Measurements from ENCODE around the gene LTBP2.

Gene LTBP2

DNA sequence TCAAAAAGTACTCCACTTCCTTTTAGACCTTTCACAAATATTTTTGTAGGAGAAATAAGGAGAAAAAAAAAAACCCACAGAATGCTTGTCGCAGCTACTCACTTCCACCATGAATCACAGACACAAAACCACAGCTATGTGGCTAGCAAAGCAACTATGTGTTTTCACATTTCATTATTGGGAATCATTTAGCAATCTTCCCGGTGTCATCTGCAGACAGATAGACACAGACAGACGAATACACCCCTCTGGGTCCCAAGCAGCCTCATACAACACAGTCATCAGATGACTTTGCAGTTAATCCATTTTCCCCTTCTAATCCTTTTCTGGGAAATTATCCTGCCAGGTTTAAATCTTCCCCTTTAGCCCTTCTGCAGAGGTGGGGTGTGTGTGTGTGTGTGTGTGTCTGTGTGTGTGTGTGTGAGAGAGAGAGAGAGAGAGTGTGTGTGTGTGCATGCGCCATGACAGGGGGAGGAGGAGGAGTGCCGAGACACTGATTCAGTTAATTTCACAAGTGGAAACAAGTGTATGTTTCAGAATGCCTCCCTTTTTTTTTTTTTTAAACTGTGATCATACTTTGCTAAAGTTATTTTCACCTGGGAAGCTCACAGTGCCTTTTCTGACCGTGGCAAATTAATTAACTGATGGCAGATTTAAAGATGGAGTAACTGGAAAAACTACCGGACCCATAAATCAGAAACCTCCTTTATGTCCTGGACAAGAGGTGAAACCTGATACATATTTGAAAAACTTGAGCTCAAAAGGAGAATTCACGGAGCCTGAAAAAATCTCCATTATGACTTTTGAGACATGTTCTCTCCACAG, 39.9 kb downstream of the LTBP2 start:
- DNase-seq (ENCODE audit: low read depth) = no peak

DNA sequence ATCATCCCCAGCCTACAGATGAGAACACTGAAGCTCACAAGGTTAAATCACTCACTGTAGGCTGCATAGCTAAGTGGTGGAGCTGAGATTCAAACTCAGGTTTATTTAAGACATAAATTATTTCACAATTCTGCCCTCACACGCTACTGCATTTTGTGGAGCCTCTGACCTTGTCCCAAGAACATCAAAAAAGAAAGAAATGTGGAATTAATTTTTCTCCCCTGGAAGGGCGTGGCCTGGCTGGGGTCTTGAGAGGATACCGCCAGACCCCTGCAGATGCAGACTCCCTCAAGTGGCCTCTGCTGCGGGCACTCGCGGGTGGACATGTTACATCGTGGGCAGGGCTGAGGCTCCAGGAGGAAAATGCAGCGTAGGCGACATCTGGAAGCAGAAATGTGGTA, 40.6 kb downstream of the LTBP2 start:
- DNase-seq (ENCODE audit: low read depth) = no peak

GRCh38 chr14:74570696-74571095, 41.3 kb downstream of the LTBP2 start:
- DNase-seq (ENCODE audit: low read depth) = no peak

DNA sequence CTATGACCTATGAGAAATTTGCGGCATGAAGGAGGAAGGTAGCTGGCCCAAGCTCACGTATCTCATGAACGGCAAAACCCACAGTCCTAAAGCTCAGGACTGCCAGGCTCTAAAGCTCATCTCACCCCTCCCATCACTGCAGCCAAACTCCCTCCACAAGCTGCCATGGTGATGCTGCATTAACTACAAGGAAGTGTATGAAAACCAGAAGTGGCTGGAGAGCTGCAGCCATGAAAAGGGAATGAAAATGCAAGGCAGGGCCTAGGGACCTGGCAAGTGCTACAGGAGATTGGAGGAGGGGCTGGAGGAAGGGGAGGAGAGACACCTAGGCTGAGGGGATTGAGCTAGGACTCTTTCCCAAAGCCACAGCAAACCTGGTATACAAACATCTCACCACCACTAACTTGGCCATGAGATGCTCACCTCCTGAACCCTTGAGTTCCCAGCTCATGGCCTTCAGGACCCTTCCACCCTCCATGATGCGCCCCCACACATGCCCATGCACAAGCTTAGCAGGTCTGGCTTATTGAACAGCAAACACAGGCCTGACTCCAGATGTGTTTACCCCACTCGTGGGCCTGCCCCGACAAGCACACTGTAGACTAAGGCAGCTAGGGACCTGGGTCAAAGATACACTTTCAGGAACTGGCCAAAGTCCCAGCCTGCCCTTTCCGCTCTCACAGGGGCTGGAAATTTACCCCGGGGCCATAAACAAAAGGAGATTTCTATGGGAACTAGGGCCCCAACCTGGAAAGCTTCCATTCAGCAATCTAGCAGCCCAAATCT, 42.0 kb downstream of the LTBP2 start:
- DNase-seq (ENCODE audit: low read depth) = no peak

- DNase-seq (ENCODE audit: low read depth) = no peak
Observed at GRCh38 chr14:74569387-74569786, 42.6 kb downstream of the LTBP2 start.

GRCh38 chr14:74568911-74569310, 43.1 kb downstream of the LTBP2 start:
- DNase-seq (ENCODE audit: low read depth) = no peak

GRCh38 chr14:74568380-74568649, 43.7 kb downstream of the LTBP2 start:
- no peak for DNase-seq (ENCODE audit: low read depth)

- no peak for DNase-seq (ENCODE audit: low read depth)
Observed at GRCh38 chr14:74567646-74568379, 44.2 kb downstream of the LTBP2 start.

GRCh38 chr14:74567219-74567618, 44.8 kb downstream of the LTBP2 start:
- no peak for DNase-seq (ENCODE audit: low read depth)

- DNase-seq (ENCODE audit: low read depth) = no peak
Observed at GRCh38 chr14:74566174-74567141, 45.6 kb downstream of the LTBP2 start.

DNA sequence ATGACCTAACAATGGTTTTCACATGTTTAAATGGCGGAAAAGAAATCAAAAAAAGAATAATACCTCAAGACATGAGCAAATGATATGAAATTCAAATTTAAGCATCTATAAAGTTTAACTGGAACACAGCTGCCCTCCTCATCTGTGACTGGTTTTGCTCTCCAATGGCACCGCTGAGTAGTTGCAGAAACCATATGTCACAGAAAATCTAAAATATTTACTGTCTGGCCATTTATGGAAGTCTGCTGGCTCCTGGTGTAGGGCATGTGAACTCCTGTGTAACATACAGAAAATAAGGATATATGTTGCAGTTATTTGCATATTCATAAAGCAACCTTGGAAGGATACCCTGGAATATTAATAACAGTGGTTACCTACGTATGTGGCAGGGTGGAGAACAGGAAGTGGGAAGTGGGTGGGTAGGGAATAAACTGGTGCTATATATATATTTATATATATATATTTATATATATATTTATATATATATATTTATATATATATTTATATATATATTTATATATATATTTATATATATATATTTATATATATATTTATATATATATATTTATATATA, 48.4 kb downstream of the LTBP2 start:
- no peak for DNase-seq (ENCODE audit: low read depth)

DNA sequence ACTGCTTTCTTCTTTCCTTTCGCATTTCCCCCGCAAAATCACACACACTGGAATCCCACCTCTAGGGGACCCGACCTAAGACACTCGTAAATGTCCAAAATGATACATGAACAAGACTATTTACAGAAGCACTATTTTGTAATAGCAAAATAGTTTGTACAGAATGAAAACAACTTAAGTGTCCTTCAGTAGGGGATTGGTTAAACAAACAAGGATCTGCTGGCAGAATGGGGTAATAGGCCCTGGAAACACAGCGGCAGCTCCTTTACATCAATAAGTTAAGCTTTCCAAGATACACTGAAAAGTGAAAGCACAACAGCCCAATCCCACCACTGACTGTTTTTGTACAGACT, 48.8 kb downstream of the LTBP2 start:
- DNase-seq (ENCODE audit: low read depth) = no peak

- DNase-seq (ENCODE audit: low read depth) = no peak
Observed at GRCh38 chr14:74562515-74563232, 49.4 kb downstream of the LTBP2 start.

DNA sequence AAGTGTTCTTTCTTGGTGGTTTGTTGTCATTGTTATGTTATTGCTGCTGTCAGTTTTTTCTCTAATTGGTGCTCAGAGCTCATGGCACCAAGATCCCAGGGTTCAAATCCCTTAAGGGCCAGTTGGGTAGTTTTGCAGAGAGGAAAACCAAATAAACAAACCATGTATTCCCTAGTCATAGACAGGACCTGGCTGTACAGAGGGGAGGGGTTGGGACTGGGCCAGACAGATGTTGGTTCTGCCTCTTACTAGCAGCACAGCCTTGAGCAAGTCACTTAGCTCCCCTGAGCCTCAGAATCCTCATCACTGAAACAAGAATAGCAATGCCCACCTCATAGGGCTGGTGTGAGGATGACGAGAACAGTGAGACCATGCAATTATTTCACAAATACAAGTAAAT, 53.4 kb downstream of the LTBP2 start:
- DNase-seq (ENCODE audit: low read depth) = no peak

- DNase-seq (ENCODE audit: low read depth) = no peak
Observed at GRCh38 chr14:74557691-74558090, 54.3 kb downstream of the LTBP2 start.

- no peak for DNase-seq (ENCODE audit: low read depth)
Observed at GRCh38 chr14:74555476-74556050, 56.5 kb downstream of the LTBP2 start.

DNA sequence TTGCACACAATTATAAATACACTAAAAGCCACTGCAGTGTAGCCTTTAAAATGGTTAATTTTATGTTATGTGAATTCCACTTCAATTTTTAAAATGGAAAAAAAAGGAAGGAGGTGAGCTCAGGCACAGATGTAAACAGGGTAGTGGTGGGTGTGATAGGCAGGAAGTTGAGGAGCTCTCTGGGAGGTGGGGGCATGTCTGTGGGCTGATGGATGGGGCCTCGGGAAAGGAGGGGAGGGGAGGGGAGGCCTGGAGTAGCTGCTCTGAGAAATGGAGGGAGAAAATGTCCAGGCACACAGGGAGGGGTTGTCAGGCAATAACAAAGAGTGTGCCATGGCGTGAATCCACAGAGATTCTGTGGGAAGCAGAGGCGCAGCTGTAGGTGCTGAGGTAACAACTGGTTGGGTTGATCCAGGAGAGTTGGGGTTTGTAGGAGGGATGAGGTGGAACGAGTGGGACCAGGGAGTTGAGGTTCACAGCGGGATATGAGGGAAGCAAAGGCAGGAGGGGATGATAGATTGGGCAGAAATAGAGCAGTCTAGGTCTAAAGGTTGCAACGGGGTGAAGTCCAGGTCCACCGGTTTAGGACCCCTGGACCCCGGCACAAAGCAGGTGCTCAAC, 57.2 kb downstream of the LTBP2 start:
- DNase-seq (ENCODE audit: low read depth) = no peak

DNA sequence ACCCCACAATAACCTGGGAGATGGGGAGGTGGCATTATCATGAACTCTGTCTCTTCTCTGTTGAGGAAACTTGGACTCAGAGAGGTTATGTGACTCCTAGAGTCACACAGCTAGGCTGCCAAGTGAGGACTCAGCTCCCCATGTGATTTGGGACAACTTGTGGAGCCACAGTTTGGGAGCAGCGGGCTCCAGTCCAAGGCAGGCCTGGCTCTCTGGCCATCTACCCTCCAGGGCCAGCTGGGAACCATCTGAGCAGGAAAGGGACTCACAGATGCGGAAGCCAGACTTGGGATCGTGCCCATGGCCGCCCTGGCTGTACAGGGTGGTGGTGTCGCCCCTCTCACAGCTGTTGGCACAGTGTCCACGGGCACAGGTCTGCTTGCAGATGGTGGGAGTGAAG, 59.4 kb downstream of the LTBP2 start:
- DNase-seq (ENCODE audit: low read depth) = no peak

DNA sequence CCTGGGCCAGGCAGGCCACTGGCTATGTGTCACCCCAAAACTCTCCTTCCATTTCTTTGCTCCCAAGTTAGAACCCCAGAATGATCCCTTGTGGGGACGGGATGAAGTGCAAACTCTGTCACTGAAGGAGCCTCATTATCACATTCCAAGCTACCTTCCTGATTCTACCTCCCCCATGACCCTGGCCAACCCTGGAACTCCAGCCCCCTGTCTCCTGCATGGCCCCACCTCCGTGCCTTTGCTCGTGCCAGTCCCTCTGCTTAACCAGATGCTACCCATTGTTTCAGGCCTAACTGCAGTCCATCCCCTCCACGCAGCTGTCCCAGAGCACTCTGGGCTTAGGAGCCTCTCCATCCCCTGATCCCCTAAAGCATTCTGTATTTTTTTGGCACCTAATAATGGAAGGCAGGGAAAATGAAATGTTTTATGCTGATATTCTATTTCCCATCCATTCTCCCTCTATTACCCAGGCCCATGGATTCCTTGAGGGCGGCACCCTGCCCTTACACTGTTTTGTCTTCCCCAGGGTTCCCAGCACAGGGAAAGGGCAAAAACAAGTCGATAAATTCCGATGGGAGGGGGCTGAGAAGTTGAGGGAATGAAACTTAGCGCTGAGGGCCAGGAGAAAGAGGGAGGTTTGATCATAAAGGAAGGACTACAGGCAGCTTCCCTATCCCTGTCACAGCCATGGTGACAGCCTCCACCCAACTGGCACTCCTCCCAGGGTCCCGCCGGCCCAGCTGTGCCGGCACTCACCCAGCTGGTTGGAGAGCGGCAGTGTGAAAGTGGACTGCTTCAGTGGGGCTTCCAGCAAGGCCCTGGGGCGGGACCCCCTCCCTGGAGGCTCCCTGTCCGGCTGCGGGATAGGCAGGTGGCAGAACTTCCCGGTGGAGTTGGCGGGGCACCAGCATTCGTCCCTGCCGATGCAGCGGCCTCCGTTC, 60.3 kb downstream of the LTBP2 start:
- DNase-seq (ENCODE audit: low read depth) = no peak
